ENCODE data around the gene FAM20A.

FAM20A gene

GRCh38 chr17:68610554-68610953, 9.4 kb upstream of the FAM20A start:
- no peak for DNase-seq (ENCODE audit: low read depth in 2 of 2)

- no peak for DNase-seq (ENCODE audit: low read depth in 2 of 2)
Measured at GRCh38 chr17:68608515-68609130, 7.5 kb upstream of the FAM20A start.

GRCh38 chr17:68606451-68607307, 5.5 kb upstream of the FAM20A start:
- no peak for DNase-seq (ENCODE audit: low read depth in 2 of 2)

- DNase-seq (ENCODE audit: low read depth in 2 of 2): no peak
Measured at GRCh38 chr17:68605914-68606313, 4.7 kb upstream of the FAM20A start.

GRCh38 chr17:68603656-68604055, 2.5 kb upstream of the FAM20A start:
- no peak for DNase-seq (ENCODE audit: low read depth in 2 of 2)

- DNase-seq (ENCODE audit: low read depth in 2 of 2): no peak
Measured at GRCh38 chr17:68603027-68603426, 1.9 kb upstream of the FAM20A start.

- DNase-seq (ENCODE audit: low read depth in 2 of 2): no peak
Measured at GRCh38 chr17:68602289-68602688, 1.1 kb upstream of the FAM20A start.

GRCh38 chr17:68601565-68602288, 560 bp upstream of the FAM20A start:
- no peak for DNase-seq (ENCODE audit: low read depth in 2 of 2)

GRCh38 chr17:68600067-68600930, 868 bp downstream of the FAM20A start:
- DNase-seq (ENCODE audit: low read depth in 2 of 2): no peak

- no peak for DNase-seq (ENCODE audit: low read depth in 2 of 2)
Measured at GRCh38 chr17:68599552-68600066, 1.6 kb downstream of the FAM20A start.

GRCh38 chr17:68599091-68599490, 2.1 kb downstream of the FAM20A start:
- DNase-seq (ENCODE audit: low read depth in 2 of 2): no peak

- DNase-seq (ENCODE audit: low read depth in 2 of 2): no peak
Measured at GRCh38 chr17:68598545-68598961, 2.6 kb downstream of the FAM20A start.

GRCh38 chr17:68598074-68598473, 3.1 kb downstream of the FAM20A start:
- DNase-seq (ENCODE audit: low read depth in 2 of 2): no peak

- DNase-seq (ENCODE audit: low read depth in 2 of 2): no peak
Measured at GRCh38 chr17:68596411-68596945, 4.7 kb downstream of the FAM20A start.

- no peak for DNase-seq (ENCODE audit: low read depth in 2 of 2)
Measured at GRCh38 chr17:68595986-68596385, 5.2 kb downstream of the FAM20A start.

- no peak for DNase-seq (ENCODE audit: low read depth in 2 of 2)
Measured at GRCh38 chr17:68595496-68595895, 5.7 kb downstream of the FAM20A start.

- DNase-seq (ENCODE audit: low read depth in 2 of 2): no peak
Measured at GRCh38 chr17:68594552-68594951, 6.6 kb downstream of the FAM20A start.

- DNase-seq (ENCODE audit: low read depth in 2 of 2): no peak
Measured at GRCh38 chr17:68592682-68593641, 8.2 kb downstream of the FAM20A start.

- DNase-seq (ENCODE audit: low read depth in 2 of 2): no peak
Measured at GRCh38 chr17:68592009-68592408, 9.2 kb downstream of the FAM20A start.

GRCh38 chr17:68591583-68591982, 9.6 kb downstream of the FAM20A start:
- DNase-seq (ENCODE audit: low read depth in 2 of 2): no peak
